GM10266 (cell line): ENCODE data around the gene PNMT.

Source experiments
- DNase-seq: peaks from one replicate; pipeline ENCODE4 v3.0.0; 2012; ENCODE audit errors: extremely low spot score
- CTCF ChIP-seq: IDR thresholded peaks from 2 replicates; pipeline ENCODE4 v1.5.1; 2012; ENCODE audit warnings: mild to moderate bottlenecking, low read depth; ENCODE audit not compliant: control insufficient read depth, insufficient read depth; ENCODE audit errors: missing control alignments

The PNMT gene

DNA sequence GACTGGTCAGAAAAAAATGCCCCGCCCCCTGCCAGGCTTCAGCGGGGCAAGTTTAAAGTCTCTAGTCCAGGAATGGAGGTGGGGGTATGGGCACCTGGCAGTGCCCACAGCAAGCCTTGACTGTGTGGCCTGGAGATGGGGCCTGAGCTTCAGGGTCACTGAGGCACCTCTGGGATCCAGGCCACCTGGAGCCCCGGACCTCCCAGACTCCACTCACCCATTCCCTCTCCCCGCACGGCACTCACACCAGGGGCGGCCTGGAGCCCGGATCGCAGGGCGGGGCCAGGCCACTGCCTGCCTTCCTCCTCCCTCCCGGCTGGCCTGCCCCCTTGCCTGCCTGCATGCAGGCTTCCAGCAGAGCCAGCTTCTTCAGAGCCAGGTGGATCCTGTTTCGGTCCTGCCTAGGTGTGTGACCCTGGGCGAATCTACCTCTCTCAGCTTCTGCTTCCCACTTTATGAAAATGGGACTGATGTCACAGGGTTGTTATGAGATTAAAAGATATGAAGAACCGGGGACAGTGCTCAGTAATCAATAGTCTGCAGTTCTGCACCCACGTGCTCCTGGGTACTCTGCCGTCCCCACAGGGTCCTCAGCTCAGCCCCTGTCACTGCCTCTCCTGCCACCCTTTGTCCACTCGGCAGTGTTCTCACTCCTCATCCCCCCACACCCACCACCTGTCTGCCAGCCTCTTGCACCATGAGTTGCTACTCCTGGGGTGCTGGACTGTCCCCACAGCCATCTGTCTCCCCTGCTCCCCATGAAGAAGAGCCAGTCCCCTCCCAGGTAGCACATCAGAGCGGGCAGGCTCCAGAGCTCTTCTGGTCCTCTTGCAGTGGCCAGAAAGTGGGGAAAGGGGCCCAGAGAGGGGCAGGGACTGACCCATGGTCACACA is 4.3 kb upstream of the PNMT start:
- no peak for TF ChIP-seq CTCF
- DNase-seq: no peak

DNA sequence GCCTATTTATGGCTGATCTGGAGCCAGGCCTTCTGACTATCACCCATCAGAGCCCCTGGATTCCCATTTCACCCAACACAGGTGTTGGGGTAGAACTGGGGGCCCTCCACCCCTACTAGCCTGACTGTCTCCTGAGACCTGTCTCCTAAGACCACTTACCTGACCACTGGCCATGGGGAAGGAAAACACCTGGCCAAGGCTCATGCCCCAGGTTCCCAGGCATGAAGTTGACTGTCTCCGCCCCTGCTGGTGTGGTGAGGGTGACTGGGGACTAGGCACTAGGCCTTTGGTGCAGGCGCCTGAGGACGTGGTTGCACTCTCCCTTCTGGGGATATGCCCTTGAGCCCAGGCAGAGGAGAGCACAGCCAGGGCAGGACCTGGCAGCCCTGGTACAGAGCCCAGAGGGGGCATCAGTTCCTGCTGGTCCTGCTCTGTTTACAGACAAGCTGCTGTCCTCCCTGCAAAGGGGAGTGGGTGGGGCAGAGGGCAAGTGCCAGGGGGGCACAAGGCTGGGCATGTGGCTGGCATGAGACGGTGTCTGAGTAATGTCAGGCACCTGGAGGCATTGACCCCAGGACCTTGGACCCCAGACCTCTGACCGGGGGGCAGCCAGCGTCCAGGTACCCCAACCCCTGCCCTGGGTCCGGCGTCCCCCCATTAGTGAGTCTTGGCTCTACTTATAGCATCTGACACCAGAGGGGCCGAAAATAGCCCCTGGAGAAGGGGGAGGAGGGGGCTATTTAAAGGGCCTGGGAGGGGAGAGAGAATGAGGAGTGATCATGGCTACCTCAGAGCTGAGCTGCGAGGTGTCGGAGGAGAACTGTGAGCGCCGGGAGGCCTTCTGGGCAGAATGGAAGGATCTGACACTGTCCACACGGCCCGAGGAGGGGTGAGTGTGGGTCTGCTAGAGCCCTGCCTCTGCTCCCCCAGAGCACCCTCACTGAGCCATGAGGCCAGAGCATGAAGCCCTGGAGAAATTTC is 3.4 kb upstream of the PNMT start, which contains the start of gene TCAP:
Gene TCAP, plus strand, starts transcription at position 769 of the 981 bp plus-strand sequence. Its CDS starts 11 bp downstream, at position 780.
- no peak for TF ChIP-seq CTCF
- DNase-seq: no peak

- no peak for TF ChIP-seq CTCF
- no peak for DNase-seq
Measured at GRCh38 chr17:39665642-39666224, 2.5 kb upstream of the PNMT start.

- TF ChIP-seq CTCF: no peak
- no peak for DNase-seq
Measured at GRCh38 chr17:39666231-39666600, 2.0 kb upstream of the PNMT start.

DNA sequence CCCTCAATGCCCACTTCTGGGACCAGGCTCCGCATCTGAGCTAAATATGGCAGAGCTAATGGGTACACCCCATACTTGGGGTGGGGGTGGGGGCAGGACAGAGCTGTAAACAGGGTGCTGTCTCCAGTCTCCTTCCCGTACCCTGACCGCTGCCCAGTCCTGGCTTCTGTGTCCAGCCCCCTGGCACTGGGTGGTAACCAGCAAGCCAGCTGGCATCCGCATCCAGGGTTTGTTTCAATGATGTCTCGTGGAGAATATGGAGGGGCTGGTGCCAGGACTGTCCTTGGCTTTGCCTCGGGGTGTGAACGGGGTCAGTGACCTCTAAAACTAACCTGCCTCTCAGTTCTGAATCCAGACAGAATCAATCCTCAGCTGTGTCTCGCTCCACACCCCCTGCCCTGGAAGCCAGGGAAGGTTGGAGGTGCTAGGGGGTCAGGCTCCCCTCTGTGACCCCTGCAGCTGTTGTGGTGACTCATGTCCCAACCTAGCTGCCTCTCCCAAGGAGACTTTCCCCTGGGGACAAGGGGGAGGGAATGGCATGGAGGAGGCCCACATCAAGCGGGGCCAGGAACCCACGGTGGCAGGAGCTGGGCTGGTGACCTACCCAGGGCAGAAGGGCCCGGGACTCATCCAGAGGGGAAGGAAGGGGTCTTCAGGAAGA is 1.5 kb upstream of the PNMT start:
- no peak for TF ChIP-seq CTCF
- no peak for DNase-seq

- DNase-seq: peak; percentile 58
- no peak for TF ChIP-seq CTCF
Measured at GRCh38 chr17:39667262-39667944, 850 bp upstream of the PNMT start.
